HepG2 (cell line): Measurements from ENCODE around the gene FAHD2A. TPM values are rescaled to one million over a fixed set of nuclear protein-coding genes. Genes with fewer than 3 reads are reported as not detected.
A peak's percentile ranks its signal among the peaks of the same experiment; 100 is the strongest.

Experiments
- AHDC1 ChIP-seq: sonication (generic); formaldehyde crosslinking; IDR thresholded peaks from 2 replicates; pipeline ENCODE4 v1.5.1; 2020; ENCODE audit warnings: mild to moderate bottlenecking, missing genetic modification reagents, borderline replicate concordance
- ELF3 ChIP-seq: IDR thresholded peaks from 2 replicates; pipeline ENCODE4 v1.6.1; 2016; ENCODE audit warnings: missing genetic modification reagents, missing compliant biosample characterization
- HBP1 ChIP-seq: IDR thresholded peaks from 2 replicates; pipeline ENCODE4 v1.6.1; 2016; ENCODE audit warnings: low read depth, control low read depth
- KDM3A ChIP-seq: IDR thresholded peaks from 2 replicates; pipeline ENCODE4 v1.6.1; 2018; ENCODE audit warnings: low read depth, missing compliant biosample characterization
- KLF12 ChIP-seq: sonication (generic); formaldehyde crosslinking; IDR thresholded peaks from 2 replicates; pipeline ENCODE4 v1.4.0; 2020; ENCODE audit warnings: missing genetic modification reagents, borderline replicate concordance
- NR3C1 ChIP-seq: sonication (generic); formaldehyde crosslinking; IDR thresholded peaks from 2 replicates; pipeline ENCODE4 v1.4.0; 2020; ENCODE audit warnings: missing genetic modification reagents
- PPARG ChIP-seq: conservative IDR thresholded peaks from 2 replicates; pipeline ENCODE4 v1.6.1; 2016; ENCODE audit warnings: missing biosample characterization, missing genetic modification reagents
- PRDM10 ChIP-seq: sonication (generic); formaldehyde crosslinking; IDR thresholded peaks from 2 replicates; pipeline ENCODE4 v1.4.0; 2020; ENCODE audit warnings: low read depth, missing genetic modification reagents
- PTBP1 ChIP-seq: fragments of 200-400 bp; formaldehyde crosslinking; IDR thresholded peaks from 2 replicates; pipeline ENCODE4 v1.6.1; 2018; ENCODE audit warnings: low read length, low read depth; ENCODE audit not compliant: poor library complexity, severe bottlenecking
- SNRNP70 ChIP-seq: fragments of 200-400 bp; formaldehyde crosslinking; IDR thresholded peaks from 2 replicates; pipeline ENCODE4 v1.6.1; 2017; ENCODE audit warnings: mild to moderate bottlenecking, low read depth, low read length, moderate library complexity
- TRIM22 ChIP-seq: fragments of 450-650 bp; IDR thresholded peaks from 2 replicates; pipeline ENCODE4 v1.6.1; 2017
- ZNF414 ChIP-seq: sonication (generic); formaldehyde crosslinking; IDR thresholded peaks from 2 replicates; pipeline ENCODE4 v1.5.0; 2020; ENCODE audit warnings: missing genetic modification reagents
- ZSCAN20 ChIP-seq: sonication (generic); formaldehyde crosslinking; IDR thresholded peaks from 2 replicates; pipeline ENCODE4 v1.4.0; 2020; ENCODE audit warnings: missing genetic modification reagents, mild to moderate bottlenecking, borderline replicate concordance
- ZSCAN5A ChIP-seq: sonication (generic); formaldehyde crosslinking; IDR thresholded peaks from 2 replicates; pipeline ENCODE4 v1.8.0; 2022; ENCODE audit warnings: mild to moderate bottlenecking, missing genetic modification reagents, borderline replicate concordance
- polyA plus RNA-seq, 8 experiments: library from polyadenylated mRNA; depleted of rRNA in 3 of 8; stranded (reverse) in 7 of 8; unstranded in 1 of 8; fragments of >200 nt; fragmentation: Illumina TruSeq in 4 of 8; extraction: Trizol in 4 of 8; gene quantifications; 2 replicates each; pipeline versions ENCODE4 v1.2.1 to v1.2.3, GENCODE V29; 2011 to 2016; ENCODE audit warnings: low read depth in 4 of 8, missing spikeins in 1 of 8, mixed read lengths in 1 of 8; ENCODE audit not compliant: insufficient read depth in 1 of 8
- total RNA-seq, 5 experiments: library from RNA; depleted of rRNA; stranded (reverse); fragments of >200 nt; fragmentation: Illumina TruSeq; extraction: Trizol; gene quantifications; 2 replicates each; pipeline ENCODE4 v1.2.3, GENCODE V29; 2016; ENCODE audit warnings: low read depth in 1 of 5

Gene FAHD2A
- total and polyA plus RNA-seq, 2 of the 13 experiments (the other 11 are each of a cell fraction or from before 2014, with no cell fraction given): 34.0 to 44.2 TPM

- TF ChIP-seq AHDC1 (CRISPR knock-in tag): no peak
- no peak for TF ChIP-seq TRIM22
- 0 out of 2 replicates have a peak, but pooled peaks have one; percentile 32 for TF ChIP-seq ZSCAN5A (CRISPR knock-in tag)
- no peak for TF ChIP-seq SNRNP70
- no peak for TF ChIP-seq ELF3 (CRISPR knock-in tag)
- no peak for TF ChIP-seq KLF12
- TF ChIP-seq ZNF414: no peak
- no peak for TF ChIP-seq PPARG
- no peak for TF ChIP-seq NR3C1 (CRISPR knock-in tag)
- no peak for TF ChIP-seq HBP1 (CRISPR knock-in tag)
- TF ChIP-seq PRDM10: peak; percentile 8; the same call in 1 of the 2 replicates
- TF ChIP-seq ZSCAN20 (CRISPR knock-in tag): no peak
- no peak for TF ChIP-seq PTBP1
- no peak for TF ChIP-seq KDM3A
Observed at GRCh38 chr2:95386031-95386430, 16.5 kb upstream of the FAHD2A start (continued).
